H1 (cell line): ENCODE results near the gene STEAP1B. TPM values are rescaled to one million over a fixed set of nuclear protein-coding genes. Genes with fewer than 3 reads are reported as not detected.
"Not testable (repeated sequence)": the region's sequence is repeated elsewhere in the genome, so short reads cannot be mapped to it uniquely, and the experiment has no call there.

Experiments
- CTCF ChIA-PET: fragments of 300-600 bp; sonication (Branson Sonifier 250); formaldehyde crosslinking; loops from one replicate; lab custom pipeline; 2021; ENCODE audit not compliant: partially characterized antibody; lab: Charles Lee
- POLR2A ChIA-PET: fragments of 300-600 bp; sonication (Branson Sonifier 250); formaldehyde crosslinking; loops from one replicate; lab custom pipeline; 2021; ENCODE audit warnings: inconsistent platforms; ENCODE audit not compliant: partially characterized antibody; lab: Charles Lee
- DNase-seq, 2 experiments: peaks; one replicate each; pipeline versions ENCODE4 v3.0.0 to v3.0.0-alpha.2; 2010 to 2022; ENCODE audit warnings: low spot score in 2 of 2, low read depth in 1 of 2, mixed read lengths in 1 of 2
- FAIRE-seq: peaks from 2 replicates; lab custom pipeline; 2011; peaks lifted over from hg19 to GRCh38; lab: Jason Lieb, UNC
- H2AFZ ChIP-seq: 2 replicates; pipeline ENCODE4 v1.8.1; 2012; ENCODE audit warnings: low read length, inconsistent platforms
- H2AK5ac ChIP-seq: 2 replicates; pipeline ENCODE4 v1.6.1; 2013; ENCODE audit warnings: low read depth, low read length
- H2BK120ac ChIP-seq: replicated peaks from 2 replicates; pipeline ENCODE3; 2013; ENCODE audit warnings: low read depth, low read length, inconsistent platforms
- H2BK12ac ChIP-seq: 2 replicates; pipeline ENCODE4 v1.6.1; 2013; ENCODE audit warnings: low read depth, low read length
- H2BK15ac ChIP-seq: 2 replicates; pipeline ENCODE4 v1.6.1; 2013; ENCODE audit warnings: low read length
- H2BK20ac ChIP-seq: 2 replicates; pipeline ENCODE4 v1.6.1; 2013; ENCODE audit warnings: low read length
- H2BK5ac ChIP-seq: 2 replicates; pipeline ENCODE4 v1.6.1; 2013; ENCODE audit warnings: low read depth, low read length
- H3K14ac ChIP-seq: 2 replicates; pipeline ENCODE4 v1.6.1; 2013; ENCODE audit warnings: inconsistent platforms; ENCODE audit not compliant: insufficient read length
- H3K18ac ChIP-seq: 2 replicates; pipeline ENCODE4 v1.6.1; 2013; ENCODE audit warnings: low read length; ENCODE audit errors: extremely low read depth
- H3K23ac ChIP-seq: 2 replicates; pipeline ENCODE4 v1.6.1; 2013; ENCODE audit warnings: inconsistent platforms; ENCODE audit not compliant: insufficient read length
- H3K23me2 ChIP-seq: 2 replicates; pipeline ENCODE4 v1.6.1; 2013; ENCODE audit warnings: low read depth, low read length
- H3K27ac ChIP-seq: 2 replicates; pipeline ENCODE4 v1.6.1; 2011; ENCODE audit warnings: low read depth, low read length, inconsistent platforms
- H3K27me3 ChIP-seq, 4 experiments: replicated peaks in 1 of 4; 1 replicate in 1 of 4; 2 replicates in 3 of 4; pipeline versions ENCODE4 v1.6.1 to v1.8.1; 2011 to 2013; ENCODE audit warnings: low read length in 3 of 4, mild to moderate bottlenecking in 3 of 4, inconsistent platforms in 2 of 4, mixed read lengths in 2 of 4, moderate library complexity in 1 of 4; ENCODE audit not compliant: control insufficient read depth in 3 of 4, insufficient read depth in 3 of 4; ENCODE audit errors: extremely low read depth in 1 of 4
- H3K36me3 ChIP-seq, 4 experiments: 2 replicates each; pipeline versions ENCODE4 v1.6.1 to v1.8.1; 2011 to 2013; ENCODE audit warnings: mild to moderate bottlenecking in 4 of 4, low read length in 3 of 4, moderate library complexity in 2 of 4, control low read depth in 1 of 4, inconsistent platforms in 1 of 4; ENCODE audit not compliant: insufficient read depth in 4 of 4, control insufficient read depth in 2 of 4
- H3K4ac ChIP-seq: replicated peaks from 2 replicates; pipeline ENCODE3; 2013; ENCODE audit warnings: low read length, low read depth, mixed read lengths, inconsistent platforms; ENCODE audit not compliant: insufficient read length
- H3K4me1 ChIP-seq, 4 experiments: replicated peaks in 1 of 4; 1 replicate in 1 of 4; 2 replicates in 3 of 4; pipeline versions ENCODE4 v1.6.1 to v1.8.1; 2011 to 2013; ENCODE audit warnings: low read length in 3 of 4, inconsistent platforms in 2 of 4, mixed read lengths in 1 of 4; ENCODE audit not compliant: insufficient read depth in 4 of 4, control insufficient read depth in 3 of 4
- H3K4me2 ChIP-seq, 2 experiments: 2 replicates each; pipeline versions ENCODE4 v1.6.1 to v1.8.1; 2011 to 2013; ENCODE audit warnings: low read depth in 2 of 2, low read length in 2 of 2, control low read depth in 1 of 2, inconsistent platforms in 1 of 2, mild to moderate bottlenecking in 1 of 2; ENCODE audit not compliant: insufficient read depth in 1 of 2
- H3K4me3 ChIP-seq, 4 experiments: fragments of 200-600, 300-600 bp in 1 of 4; sonication (generic), shearing (Covaris generic), sonication (Bioruptor Twin) in 1 of 4; 2 replicates each; pipeline versions ENCODE4 v1.5.1 to v1.8.1; 2011 to 2016; ENCODE audit warnings: low read length in 4 of 4, low read depth in 3 of 4, control low read depth in 2 of 4, inconsistent platforms in 2 of 4, mild to moderate bottlenecking in 2 of 4, mixed read lengths in 1 of 4, moderate library complexity in 1 of 4; ENCODE audit not compliant: insufficient read depth in 2 of 4; ENCODE audit errors: extremely low read depth in 1 of 4
- H3K56ac ChIP-seq: replicated peaks from 2 replicates; pipeline ENCODE3; 2013; ENCODE audit warnings: low read depth, mild to moderate bottlenecking, mixed read lengths, low read length, inconsistent platforms; ENCODE audit not compliant: insufficient read length
- H3K79me1 ChIP-seq: 2 replicates; pipeline ENCODE4 v1.6.1; 2013; ENCODE audit warnings: low read depth, low read length, control low read depth
- H3K79me2 ChIP-seq, 2 experiments: 2 replicates each; pipeline versions ENCODE4 v1.6.1 to v1.8.1; 2012 to 2013; ENCODE audit warnings: low read length in 2 of 2, mild to moderate bottlenecking in 2 of 2, inconsistent platforms in 1 of 2; ENCODE audit not compliant: insufficient read depth in 2 of 2, control insufficient read depth in 1 of 2
- H3K9ac ChIP-seq, 4 experiments: replicated peaks in 1 of 4; 1 replicate in 1 of 4; 2 replicates in 3 of 4; pipeline versions ENCODE4 v1.6.1 to v1.8.1; 2011 to 2013; ENCODE audit warnings: low read depth in 3 of 4, low read length in 3 of 4, control low read depth in 2 of 4, mild to moderate bottlenecking in 2 of 4, moderate library complexity in 2 of 4, inconsistent platforms in 1 of 4; ENCODE audit errors: extremely low read depth in 1 of 4
- H3K9me3 ChIP-seq, 2 experiments: 2 replicates each; pipeline versions ENCODE4 v1.6.1 to v1.8.1; 2012 to 2013; ENCODE audit warnings: mild to moderate bottlenecking in 2 of 2, moderate library complexity in 2 of 2, control low read depth in 1 of 2, inconsistent platforms in 1 of 2, low read depth in 1 of 2, low read length in 1 of 2, mixed read lengths in 1 of 2; ENCODE audit not compliant: insufficient read depth in 2 of 2
- H4K20me1 ChIP-seq, 2 experiments: replicated peaks in 1 of 2; 2 replicates each; pipeline versions ENCODE3 to v1.8.1; 2011 to 2013; ENCODE audit warnings: inconsistent platforms in 2 of 2, low read length in 2 of 2, mild to moderate bottlenecking in 1 of 2; ENCODE audit not compliant: insufficient read depth in 2 of 2, control insufficient read depth in 1 of 2
- H4K5ac ChIP-seq: 2 replicates; pipeline ENCODE4 v1.6.1; 2013; ENCODE audit warnings: low read length, low read depth, mixed read lengths, inconsistent platforms; ENCODE audit not compliant: insufficient read length
- H4K8ac ChIP-seq: 2 replicates; pipeline ENCODE4 v1.8.0; 2013; ENCODE audit warnings: mild to moderate bottlenecking, moderate library complexity, low read length, inconsistent platforms; ENCODE audit not compliant: insufficient read depth; ENCODE audit errors: extremely low read depth
- H4K91ac ChIP-seq: replicated peaks from 2 replicates; pipeline ENCODE3; 2013; ENCODE audit warnings: low read length, mixed read lengths, inconsistent platforms; ENCODE audit not compliant: insufficient read length
- WGBS, 2 experiments: shearing (Covaris generic) in 1 of 2; methylation state at CpG; one replicate each; pipeline versions ENCODE4 v1.1.6 to v1.1.7; 2013 to 2015; ENCODE audit warnings: low lambda C conversion rate in 2 of 2, mixed read lengths in 2 of 2, inconsistent platforms in 1 of 2, low coverage in 1 of 2, missing lambda C conversion rate in 1 of 2; ENCODE audit not compliant: insufficient replicate concordance in 2 of 2, insufficient coverage in 1 of 2, insufficient read length in 1 of 2; ENCODE audit errors: extremely low coverage in 1 of 2, missing lambda C conversion rate in 1 of 2; 5-methylcytosine and 5-hydroxymethylcytosine counted together
- polyA plus RNA-seq, 7 experiments: library from polyadenylated mRNA; depleted of rRNA in 3 of 7; stranded (reverse) in 5 of 7; unstranded in 2 of 7; fragments of >200 nt in 5 of 7; fragments of 200-250 nt in 2 of 7; gene quantifications; 1 replicate in 5 of 7; 2 replicates in 1 of 7; 4 replicates in 1 of 7; pipeline versions ENCODE4 v1.2.1 to v1.2.3, GENCODE V29; 2011 to 2013; ENCODE audit warnings: missing spikeins in 2 of 7, mixed read lengths in 2 of 7
- total RNA-seq: library from RNA; stranded (reverse); fragmentation: NEBNext Ultra II Directional; extraction: Animal tissue kit (Norgen Biotek cat#: 25700); gene quantifications from 2 replicates; pipeline ENCODE4 v1.2.1, GENCODE V29; 2021

Gene STEAP1B
- total and polyA plus RNA-seq, 2 of the 8 experiments (the other 6 are each of a cell fraction or from before 2014, with no cell fraction given), result 5.4 to 8.7 TPM

GRCh38 chr7:22528537-22528936, 28.5 kb upstream of the STEAP1B start:
- H3K36me3 ChIP-seq, H3K14ac ChIP-seq, POLR2A ChIA-PET, H3K4ac ChIP-seq, H4K5ac ChIP-seq, H3K4me2 ChIP-seq, DNase-seq, H2BK5ac ChIP-seq, H3K9ac ChIP-seq, H3K23ac ChIP-seq, H2BK15ac ChIP-seq, H2BK12ac ChIP-seq, H3K4me1 ChIP-seq, H3K18ac ChIP-seq, H3K79me2 ChIP-seq, H3K79me1 ChIP-seq, H3K9me3 ChIP-seq, H2BK20ac ChIP-seq, H3K27me3 ChIP-seq, H4K20me1 ChIP-seq, H2AFZ ChIP-seq, H4K8ac ChIP-seq, H3K23me2 ChIP-seq, H2AK5ac ChIP-seq, CTCF ChIA-PET, FAIRE-seq, H3K56ac ChIP-seq, H2BK120ac ChIP-seq, H4K91ac ChIP-seq, H3K27ac ChIP-seq: not testable (repeated sequence)
- WGBS, 2 experiments, result 69% methylated on average over 5 of the region's 14 CpGs; no CpG with 5 or more reads in 1 of the 2 experiments
- H3K4me3 ChIP-seq, result 0 out of 8 replicates have a peak overlapping the region, but pooled peaks of 1 of the 4 experiments have one; percentile 10

DNA sequence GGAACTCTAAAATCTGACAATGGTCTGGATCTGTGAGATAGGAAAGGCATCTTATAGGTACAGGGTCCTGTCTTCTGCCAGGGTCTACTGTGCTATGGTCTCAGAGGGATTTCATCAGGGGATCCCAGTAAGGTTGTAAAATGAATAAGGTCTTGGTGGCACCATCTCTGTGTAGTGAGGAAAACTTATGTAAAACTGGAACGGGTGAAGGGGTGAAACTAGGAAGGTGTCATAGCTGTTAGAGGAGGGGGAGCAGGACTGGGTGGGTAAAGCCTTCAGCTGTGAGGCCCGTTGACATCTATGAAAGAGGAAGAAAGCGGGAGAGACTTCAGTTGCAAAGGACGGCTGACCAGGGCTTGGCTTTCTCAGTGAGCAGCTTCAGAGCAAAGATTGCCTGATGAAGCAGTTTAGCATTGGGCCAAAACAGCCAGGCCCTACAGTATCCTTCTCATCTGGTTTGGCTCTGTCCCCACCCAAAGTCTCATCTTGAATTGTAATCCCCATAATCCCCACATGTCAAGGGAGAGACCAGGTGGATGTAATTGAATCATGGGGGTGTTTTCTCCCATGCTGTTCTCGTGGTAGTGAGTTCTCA, 24.5 kb upstream of the STEAP1B start:
- H3K9ac ChIP-seq, H2AFZ ChIP-seq, H3K4me3 ChIP-seq, H2BK5ac ChIP-seq, H2AK5ac ChIP-seq, H3K27me3 ChIP-seq, H2BK20ac ChIP-seq, H3K18ac ChIP-seq, H2BK12ac ChIP-seq, H2BK15ac ChIP-seq, H4K91ac ChIP-seq, H3K79me2 ChIP-seq, H3K27ac ChIP-seq, H3K79me1 ChIP-seq, CTCF ChIA-PET, H3K36me3 ChIP-seq, H3K23ac ChIP-seq, H4K8ac ChIP-seq, H3K14ac ChIP-seq, H3K9me3 ChIP-seq, FAIRE-seq, H3K4me2 ChIP-seq, H4K20me1 ChIP-seq, H3K4me1 ChIP-seq, DNase-seq, H3K23me2 ChIP-seq, H3K56ac ChIP-seq, H2BK120ac ChIP-seq, H4K5ac ChIP-seq, H3K4ac ChIP-seq: not testable (repeated sequence)
- WGBS, 2 experiments, result 55% methylated on average over 5 of the region's 5 CpGs; no CpG with 5 or more reads in 1 of the 2 experiments
- POLR2A ChIA-PET, result interaction anchor here (0.7 kb wide), 1 partner anchor 62 kb away, joined by 3 read pairs; no protein-coding TSS in a partner anchor
